Dedifferentiated amniotic fluid mesenchymal stem cell (primary cell): Measurements from ENCODE around the gene DIS3L.
"Not testable (repeated sequence)": the region's sequence is repeated elsewhere in the genome, so short reads cannot be mapped to it uniquely, and the experiment has no call there.

Source experiments
- DNase-seq: peaks from one replicate; pipeline ENCODE4 v3.0.0-alpha.2; 2016; ENCODE audit errors: extremely low spot score

The DIS3L gene

DNA sequence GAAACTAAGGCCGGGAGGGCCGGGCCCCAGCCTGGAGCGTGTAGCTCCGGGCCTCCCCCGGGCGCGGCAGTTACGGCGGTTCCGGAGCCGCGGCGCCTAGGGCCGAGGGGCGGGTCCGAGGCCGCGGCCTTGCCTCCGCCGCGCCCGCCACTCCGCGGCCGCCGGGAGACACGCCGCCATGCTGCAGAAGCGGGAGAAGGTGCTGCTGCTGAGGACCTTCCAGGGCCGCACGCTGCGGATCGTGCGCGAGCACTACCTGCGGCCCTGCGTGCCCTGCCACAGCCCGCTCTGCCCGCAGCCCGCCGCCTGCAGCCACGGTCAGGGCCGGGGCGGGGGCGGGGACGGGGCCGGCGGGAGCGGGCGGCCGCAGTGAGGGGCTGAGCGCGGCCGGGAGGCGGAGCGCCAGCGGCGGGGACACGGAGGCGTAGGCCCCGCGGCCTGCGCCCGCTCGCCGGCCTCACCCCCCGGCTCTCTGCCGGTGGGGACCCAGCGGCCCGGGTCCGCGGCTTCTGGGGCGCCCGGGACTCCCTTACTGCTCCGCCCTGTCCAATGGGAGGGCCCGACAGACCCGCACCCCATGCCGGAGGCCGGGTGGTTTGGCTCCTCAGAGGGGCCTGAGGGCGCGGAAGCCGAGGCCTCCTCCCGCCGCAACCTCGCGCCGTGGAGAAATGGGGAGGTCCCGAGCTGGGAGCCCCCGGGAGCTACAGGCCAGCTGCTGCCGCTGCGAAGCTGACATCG lies at the start of gene DIS3L:
DIS3L (plus strand) TSS at position 150 of the 738 bp plus-strand sequence; CDS start at position 179, 29 bp downstream.
- DNase-seq, result no peak

DNA sequence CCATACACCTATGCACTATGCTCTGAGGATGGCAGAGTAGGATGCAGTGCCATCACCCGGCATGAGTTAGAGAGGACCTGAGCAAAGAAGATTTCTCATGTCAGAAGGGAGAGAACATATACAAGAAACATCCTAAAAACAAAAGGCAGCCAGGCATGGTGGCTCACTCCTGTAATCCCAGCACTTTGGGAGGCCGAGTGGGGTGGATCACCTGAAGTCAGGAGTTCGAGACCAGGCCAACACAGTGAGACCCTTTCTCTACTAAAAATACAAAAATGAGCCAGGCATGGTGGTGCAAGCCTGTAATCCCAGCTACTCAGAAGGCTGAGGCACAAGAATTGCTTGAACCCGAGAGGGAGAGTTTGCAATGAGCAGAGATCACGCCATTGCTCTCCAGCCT lies 47.5 kb upstream of the DIS3L start:
- DNase-seq, result not testable (repeated sequence)

DNA sequence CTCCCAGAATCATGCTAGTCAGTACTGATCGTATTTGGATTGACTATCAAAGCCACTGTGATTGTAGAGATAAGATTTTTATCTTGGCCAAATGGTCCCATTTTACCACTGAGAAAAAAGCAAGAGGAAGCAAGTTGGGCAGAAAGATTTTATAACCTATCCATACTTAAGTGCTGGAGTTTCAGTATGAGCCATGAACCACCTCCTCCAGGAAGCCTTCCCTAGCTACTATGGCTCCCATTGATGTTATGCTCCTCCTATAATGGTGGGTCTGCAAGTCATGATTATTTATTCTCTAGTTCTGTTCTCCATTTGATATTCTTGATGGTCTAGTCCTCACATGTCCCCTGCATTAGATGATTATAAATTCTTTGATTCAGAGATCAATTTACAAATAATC lies 46.4 kb upstream of the DIS3L start:
- DNase-seq, result no peak

DNA sequence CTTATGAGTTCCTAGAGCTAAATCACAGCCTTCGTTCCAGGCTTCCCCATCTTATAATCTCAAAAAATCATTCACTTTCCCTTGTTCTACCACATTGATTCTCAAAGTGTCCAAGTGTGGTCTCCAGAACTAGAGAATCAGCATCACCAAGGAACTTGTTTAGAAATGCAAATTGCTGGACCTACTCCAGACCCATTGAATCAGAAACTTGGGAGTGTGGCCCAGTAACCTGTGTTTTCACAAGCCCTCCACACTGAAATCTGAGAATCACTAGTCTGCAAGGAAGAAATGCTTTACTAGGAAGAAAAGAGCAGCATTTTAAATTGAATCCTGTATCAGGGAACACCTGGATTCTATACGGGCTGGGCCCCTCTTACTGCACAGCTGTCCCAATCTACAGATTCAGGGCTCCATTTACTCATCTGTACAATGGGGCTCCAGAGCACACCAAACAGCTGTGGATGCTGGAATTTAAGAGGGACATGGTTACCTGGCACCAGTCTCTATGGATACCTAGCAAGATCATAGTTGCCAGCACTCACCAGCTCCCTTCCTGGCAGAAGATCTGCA lies 43.7 kb upstream of the DIS3L start:
- no peak for DNase-seq

DNA sequence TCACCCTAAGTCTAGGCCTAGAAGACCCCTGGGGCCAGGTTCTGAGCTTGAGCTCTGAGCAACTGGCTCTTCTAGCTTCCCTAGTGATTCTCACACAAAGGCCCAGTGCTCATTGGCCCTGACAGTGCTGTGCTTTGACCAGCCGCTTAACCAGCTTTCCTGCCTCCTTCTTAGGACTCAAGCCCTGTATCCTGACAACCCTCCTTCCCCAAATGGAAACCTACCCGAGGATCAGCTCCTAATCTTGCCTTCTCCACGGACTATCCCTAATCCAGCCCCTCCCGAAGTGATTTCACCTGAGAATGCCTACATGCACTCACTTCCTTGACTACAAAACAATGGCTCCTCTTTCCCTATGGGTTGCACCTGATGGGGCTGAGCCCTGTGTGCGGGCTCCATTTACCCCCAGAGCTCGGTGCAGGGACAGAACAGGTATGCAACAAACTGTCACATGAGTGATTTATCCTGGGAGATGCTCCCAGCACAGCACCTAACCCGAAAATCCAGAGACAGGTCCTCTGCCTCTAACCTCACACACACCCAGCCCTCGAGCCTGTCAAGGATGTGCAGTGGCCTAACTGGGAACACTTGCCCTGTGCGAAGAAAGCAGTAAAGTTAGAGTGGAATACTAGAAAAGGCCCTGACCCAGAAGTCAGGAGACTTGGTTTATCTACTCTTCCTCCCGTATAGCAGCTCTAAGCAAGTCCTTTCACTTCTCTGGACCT lies 42.1 kb upstream of the DIS3L start:
- no peak for DNase-seq

DNA sequence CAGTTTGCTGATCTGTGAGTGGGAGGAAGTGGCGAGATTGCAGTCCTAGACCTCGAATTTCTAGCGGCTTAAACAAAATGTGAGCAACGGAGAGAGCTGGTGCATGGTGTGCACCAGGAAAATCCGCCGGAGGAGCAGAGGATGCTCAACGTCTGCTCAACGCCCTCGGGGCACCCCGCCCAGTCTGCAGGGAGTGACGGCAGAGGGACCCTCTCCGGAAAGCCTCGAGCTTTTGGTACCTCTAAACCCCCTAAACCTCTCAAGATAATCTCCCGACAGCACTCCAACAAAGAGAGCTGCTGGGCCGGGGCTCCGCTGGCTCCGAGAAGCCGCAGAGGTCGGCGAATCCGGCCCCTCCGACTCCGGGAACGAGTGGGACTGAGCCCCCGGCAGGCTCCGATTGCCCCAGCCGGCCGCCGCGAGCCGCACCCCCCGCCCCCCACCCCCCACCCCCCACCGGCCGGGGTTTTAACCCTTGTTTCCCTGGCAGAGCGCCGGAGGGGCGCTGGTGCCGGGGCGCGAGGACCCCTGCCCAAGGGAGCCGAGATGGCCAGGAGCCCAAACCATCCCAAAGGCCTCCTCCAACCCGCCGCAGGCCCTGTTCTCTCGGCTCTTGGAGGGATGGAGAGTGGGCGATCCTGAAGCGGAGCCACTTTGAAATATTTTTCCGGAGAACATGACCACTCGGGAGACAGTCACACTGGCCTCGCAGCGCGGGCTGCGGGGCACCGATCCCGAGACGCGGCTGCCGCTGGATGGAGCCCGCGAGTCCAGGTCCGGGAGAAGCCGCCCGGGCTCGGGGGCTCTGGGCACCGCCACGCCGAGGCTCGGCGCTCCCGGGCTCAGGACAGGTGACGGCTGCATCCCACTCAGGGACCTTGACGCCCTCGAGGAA lies 41.3 kb upstream of the DIS3L start:
- DNase-seq, result no peak

DNA sequence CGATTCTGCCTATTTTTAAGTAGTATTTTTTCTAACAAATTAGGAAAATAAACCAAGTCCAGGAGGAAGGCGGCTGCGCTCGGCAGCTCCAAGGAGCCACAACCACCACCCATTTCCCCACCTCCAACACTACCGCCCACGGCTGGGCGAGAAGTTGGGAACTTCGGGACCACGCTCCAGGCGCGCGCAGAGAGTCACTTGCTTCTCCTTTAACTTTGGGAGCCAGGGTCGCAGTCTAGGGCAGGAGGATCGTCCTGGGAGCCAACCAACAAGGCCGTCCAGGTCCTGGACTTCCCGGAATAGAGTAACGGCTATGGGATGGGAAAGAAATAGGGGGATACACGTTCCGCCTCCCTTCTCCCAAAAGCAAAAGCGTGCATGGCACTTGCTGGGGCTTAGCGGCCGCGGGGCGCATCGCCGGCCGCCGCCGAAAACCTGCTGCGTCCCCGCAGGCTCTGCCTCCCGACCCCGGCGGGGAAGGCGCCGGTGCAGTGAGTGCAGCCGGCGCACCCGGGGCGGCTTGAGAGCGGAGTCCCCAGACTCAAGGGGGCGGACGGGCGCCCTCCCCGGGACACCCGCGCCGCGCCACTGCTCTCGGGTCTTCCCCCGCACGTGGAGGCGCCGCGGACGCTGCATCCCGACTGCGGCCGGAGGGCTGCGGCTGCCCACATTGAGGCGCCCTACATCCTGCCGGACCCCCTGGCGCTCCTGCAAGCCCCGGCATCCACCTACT lies 40.5 kb upstream of the DIS3L start:
- no peak for DNase-seq

DNA sequence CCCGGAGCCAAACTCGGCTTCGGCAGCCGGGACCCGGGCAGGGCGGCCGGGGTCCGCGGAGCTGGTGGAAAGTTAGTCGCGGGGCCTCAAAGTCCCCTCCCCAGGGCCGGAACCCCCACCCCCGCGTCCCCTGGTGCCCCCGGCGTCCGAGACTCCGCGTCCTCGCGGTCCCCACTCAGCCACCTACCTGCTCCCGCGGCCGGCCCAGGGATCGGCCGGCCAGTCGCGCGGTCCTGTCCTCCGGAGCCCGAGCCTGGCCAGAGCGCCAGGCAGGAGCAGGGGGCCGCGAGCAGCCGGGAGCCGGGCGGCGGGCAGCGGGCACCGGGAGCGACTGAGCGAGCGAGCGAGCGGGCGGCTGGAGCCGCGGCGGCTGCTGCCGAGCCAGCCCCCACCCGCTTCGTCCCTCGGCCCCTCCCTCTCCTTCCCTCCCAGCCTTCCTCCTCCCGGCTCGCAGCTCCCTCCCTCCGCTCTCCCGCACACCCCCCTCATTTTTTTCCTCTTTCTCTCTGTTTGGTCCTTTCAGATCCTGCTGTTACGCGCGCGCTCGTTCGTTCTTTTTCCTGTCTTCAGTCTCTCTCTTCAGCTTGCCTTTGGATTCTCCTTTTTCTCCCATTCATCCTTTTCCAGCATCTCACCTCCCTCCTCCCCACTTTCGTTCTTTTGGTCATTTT lies 39.8 kb upstream of the DIS3L start, which contains the start of gene MEGF11:
MEGF11 (minus strand) TSS at position 333 of the 671 bp plus-strand sequence. CDS start 125,347 bp downstream, outside the sequence.
- no peak for DNase-seq

DNA sequence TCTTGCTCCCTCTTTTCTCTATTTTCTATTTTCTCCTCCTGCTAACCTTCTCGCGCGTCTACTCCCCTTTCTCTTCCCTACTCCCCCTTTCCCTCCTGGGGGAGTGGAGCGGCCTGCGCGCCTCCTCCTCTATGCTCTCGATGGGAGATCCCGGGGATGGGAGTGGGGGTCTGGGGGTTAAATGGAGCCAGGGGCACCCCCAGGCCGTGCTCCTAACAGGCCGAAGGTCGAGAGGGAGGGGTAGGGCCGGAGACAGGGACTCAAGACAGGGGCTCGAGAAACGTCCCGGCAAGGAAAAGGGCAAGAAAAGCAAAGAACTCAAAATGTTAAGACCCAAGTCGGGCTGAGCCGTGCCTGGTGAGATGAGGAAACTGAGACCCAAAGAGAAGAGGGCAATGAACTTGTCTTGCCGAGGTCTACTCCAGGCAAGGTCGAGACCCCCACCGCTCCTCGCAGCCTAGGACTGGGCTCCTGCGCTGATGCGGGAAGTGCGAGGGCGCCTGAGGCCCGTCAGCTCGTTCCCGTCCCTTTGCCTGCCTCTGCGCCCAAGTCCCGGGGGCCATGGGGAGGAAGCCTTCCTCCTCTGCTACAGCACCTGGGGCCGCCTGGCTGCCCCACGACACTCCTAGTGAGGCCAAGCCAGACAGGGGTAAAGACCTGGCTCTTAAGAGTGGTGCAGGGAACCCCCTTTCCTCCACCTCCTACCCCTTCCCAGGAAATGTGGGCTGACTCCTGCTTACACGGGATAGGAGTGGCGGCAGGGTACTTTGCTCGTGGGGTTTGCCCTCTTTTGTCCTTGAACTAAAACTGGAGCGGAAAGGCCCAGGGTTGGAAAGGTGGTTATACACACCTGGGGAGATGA lies 39.0 kb upstream of the DIS3L start:
- no peak for DNase-seq

DNA sequence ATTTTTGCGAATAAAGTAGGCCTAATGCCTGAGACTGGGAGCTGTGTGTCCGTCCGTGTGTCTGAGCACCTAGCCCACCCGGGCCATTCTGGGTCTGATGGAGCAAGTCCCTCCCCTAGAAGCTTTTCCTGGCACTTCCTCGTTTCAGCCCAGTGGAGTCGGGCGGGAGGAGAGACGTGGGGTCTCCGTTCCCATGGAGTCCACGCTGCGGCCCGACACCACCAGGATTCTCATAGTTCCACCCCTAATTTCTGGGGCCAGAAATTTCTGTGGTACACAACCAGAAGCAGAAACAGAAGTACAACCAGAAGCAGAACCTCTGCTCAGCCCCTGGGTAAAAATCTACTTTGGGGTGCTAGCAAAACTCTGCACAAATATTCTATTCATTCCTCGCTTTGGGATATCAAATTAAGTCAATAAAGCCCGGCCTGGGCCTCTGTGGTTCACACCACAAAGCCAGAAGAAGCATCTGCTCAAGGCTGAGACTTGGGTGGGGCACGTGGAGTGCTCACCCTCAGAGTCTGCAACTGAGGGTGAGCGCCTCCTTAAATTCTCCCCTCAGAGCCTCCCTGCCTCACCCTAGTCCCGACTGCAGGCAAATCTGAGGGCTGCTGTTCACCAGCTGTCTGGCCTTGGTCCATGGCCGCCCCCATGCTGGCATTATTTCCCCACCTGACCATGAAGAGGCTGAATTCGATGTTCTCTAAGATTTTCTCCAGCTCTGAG lies 38.3 kb upstream of the DIS3L start:
- DNase-seq, result no peak

DNA sequence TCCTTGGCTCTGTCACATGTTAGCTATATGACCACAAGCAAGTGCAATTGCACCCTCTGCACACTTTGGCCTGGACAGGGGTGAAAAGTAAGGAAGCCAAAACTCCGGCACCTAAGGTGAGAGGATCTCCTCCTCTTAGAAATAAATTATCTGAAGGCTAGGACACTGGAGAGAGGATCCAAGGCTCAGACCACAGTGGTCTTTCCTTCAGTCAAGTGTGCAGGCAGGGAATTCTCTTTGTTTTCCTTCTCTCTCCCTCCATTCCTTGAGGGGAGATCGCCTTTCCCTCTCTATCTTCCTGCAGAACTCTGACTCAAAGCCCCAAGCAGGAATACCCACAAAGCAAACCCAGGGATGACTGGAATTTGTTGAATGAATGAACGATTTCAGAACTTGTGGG lies 36.7 kb upstream of the DIS3L start:
- DNase-seq, result no peak

DNA sequence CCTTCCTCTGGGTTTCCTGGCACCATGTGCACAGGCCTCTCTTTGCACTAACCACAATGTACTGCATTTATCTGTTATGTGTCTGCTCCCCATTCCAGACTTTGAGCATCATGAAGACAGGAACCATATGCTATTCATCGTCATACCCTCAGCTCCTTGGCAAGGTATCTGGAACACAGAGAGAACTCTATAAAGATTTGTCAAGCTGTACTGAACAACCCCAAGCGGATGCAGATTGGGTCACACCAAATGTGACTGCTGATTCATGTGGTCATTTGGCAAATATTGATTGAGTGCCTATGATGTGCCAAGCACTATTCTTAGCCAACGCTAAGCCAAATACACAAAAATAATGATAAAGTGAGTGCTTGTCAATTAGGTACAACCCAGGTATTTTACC lies 32.3 kb upstream of the DIS3L start:
- DNase-seq, result no peak

DNA sequence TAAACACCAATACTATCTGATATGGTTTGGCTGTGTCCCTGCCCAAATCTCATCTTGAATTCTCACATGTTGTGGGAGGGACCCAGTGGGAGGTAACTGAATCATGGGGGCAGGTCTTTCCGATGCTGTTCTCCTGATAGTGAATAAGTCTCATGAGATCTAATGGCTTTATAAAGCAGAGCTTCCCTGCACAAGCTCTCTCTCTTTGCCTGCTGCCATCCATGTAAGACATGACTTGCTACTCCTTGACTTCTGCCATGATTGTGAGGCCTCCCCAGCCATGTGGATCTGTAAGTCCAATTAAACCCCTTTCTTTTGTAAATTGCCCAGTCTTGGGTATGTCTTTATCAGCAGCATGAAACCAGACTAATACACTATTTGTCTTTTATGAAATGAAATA lies 30.5 kb upstream of the DIS3L start:
- DNase-seq, result not testable (repeated sequence)

DNA sequence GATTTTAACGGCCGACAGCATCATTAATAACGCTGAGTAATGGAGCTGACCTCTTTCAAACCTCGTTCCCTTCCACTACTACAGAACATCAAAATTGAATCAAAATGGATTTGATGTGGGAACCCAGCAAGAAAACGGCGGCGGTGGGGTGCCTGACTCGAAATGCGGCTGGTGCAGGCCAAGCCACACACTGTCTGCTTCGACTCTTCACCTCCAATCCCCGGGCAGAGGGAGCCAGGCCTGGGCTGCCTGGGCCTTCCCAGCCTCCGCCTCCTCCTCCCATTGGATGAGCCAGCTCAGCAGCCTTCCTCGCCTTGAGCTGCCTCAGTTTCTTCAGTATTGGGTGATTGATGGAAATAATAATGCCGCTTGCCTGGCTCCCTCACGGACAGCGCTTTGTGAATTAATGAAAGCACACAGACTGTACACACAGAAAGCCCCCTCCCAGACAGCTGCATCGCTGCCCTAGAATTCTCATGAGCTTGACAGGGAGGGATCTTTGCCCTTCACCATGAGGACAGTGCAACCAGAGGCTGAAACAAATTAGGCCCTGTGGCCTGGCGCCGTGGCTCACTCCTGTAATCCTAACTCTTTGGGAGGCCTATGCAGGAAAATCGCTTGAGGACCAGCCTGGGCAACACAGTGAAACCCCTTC lies 28.4 kb upstream of the DIS3L start:
- DNase-seq, result no peak

DNA sequence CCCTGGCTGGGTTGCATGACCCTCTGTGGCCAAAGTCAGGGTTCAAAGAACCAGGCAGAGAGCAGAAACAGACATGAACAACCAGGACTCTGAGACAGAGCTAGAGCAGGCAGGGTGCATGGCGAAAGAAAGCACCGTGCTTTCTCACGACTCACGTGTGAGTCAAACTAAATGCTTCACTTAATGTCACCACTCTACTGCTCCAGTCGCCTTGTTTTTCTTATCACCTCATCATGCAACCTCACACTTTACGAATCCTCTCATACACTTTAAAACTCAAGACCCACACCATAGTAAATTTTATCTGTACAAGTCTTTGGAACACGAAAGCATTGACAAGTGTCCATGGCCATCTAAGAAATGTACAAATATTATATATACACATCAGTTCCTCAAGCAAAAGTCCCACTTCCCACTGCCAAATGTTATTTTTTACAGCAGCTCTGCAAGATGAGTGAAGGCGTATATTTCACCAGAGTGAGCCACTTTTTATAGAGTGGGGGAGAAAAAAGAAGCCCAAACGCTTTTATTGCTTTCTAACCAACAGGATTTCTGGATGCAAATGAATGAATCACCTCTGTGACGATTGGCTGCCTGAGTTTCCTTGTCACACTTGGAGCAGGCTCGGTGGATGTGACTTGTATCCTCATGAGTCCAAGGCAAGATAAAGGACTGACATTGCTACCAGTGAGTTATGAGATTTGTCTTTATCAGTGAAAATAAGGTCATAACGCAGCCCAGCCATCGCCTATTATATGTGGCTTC lies 23.9 kb upstream of the DIS3L start:
- DNase-seq, result no peak

DNA sequence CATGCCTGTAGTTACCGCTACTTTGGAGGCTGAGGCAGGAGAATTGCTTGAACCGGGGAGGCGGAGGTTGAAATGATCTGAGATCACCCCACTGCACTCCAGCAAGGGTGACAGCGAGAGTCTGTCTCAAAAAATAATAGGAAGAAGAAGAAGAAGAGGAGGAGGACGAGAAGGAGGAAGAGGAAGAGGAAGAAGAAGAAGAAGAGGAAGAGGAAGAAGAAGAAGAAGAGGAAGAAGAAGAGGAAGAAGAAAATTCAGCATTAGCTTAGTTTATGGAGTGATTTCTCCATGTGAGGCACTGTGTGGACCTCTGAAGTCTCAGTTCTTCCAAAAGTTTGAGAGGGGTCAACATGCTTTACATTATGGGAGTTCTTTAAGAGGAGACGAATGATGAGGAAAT lies 22.4 kb upstream of the DIS3L start:
- DNase-seq, result no peak

DNA sequence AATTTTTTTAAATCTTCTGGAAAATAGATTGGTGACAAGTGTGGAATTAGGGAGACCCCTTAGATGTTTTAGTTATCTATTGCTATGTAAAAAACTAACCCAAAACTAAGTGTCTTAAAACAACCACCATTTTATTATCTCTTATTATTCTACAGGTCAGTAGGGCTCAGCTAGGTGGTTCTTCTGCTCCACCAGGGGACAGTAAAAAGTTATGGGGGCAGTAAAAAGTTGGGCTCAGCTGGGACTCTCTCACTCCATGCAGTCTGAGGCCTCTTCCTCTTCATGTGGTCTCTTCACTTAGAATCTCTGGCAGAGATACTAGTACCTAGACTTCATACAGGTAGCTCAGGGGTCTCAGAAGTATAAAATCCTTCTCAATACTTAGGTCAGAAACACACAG lies 18.0 kb upstream of the DIS3L start:
- DNase-seq, result no peak

DNA sequence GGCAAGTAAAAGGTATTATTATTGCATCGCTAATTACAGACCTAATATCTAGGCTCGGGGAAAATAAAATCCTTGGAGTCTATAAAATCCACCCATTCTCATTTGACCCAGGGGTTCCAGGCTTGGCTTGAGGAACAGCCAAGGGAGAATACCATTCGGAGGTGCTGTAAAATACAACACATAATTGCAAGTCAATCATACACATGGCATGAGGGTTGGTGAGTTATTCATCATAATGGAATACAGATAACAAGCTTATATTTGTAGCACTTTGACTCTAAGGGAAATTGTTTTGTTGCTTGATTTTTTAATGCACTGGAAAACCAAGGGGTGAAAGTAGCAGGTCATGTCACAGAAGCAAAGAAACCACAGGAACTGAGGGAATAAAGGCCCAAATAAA lies 16.8 kb upstream of the DIS3L start:
- DNase-seq, result no peak
